NK-92 (cell line): ENCODE measurements around the gene MAML2.

Experiments
- DNase-seq: peaks from one replicate; lab custom pipeline; 2025; ENCODE audit not compliant: unreplicated experiment; lab: John Stamatoyannopoulos, UW

The MAML2 gene

DNA sequence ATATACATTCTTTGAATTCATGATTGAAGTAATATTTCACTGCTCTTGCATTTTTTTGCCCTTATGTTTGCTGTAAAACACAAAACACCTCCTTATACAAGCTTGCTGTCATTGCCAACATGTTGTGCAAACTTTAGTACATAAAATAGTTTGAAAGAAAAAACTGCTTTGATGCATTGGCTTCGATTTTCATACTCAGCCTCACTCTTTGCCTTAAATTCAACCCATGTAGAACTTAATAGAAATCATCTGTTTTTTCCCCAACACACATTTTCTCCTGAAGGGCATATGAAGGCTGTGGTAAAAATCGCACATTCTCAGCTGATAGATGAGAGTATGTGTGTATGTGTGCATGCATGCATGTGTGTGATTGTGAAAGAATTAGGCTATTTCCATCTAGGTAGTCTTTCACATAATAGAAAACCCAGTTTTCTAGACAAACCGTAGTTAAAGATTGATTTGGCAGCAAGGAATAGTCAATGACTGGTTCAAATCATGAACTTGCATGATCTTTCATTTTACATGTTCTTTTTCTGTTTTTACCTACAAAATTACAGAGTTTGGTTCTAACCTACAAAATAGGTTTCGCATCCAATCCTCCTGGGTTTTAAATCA is 346.3 kb downstream of the MAML2 start:
- DNase-seq, result no peak

DNA sequence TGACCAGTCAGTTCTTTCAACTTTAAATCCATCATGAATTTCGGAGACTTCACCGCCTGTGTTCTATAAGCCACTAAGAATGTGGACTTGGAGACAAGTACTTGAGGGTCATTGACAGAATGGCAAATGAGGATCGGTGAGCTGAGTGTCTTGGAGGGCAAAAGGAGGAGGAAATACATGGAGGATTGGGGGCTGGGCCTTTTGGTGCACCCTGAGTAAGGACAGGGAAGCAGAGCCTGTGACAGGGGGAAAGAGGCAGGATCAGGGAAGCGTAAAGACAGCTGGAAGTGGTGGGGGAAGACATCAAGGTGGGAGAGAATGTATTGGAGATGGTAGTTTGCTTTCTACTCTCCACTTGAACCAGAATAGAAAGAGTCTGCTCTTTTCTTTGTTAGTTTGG is 348.7 kb downstream of the MAML2 start:
- no peak for DNase-seq

- DNase-seq, result no peak
Observed at GRCh38 chr11:95993438-95994298, 349.3 kb downstream of the MAML2 start.

- no peak for DNase-seq
Observed at GRCh38 chr11:95991545-95991944, 351.4 kb downstream of the MAML2 start.

- DNase-seq, result no peak
Observed at GRCh38 chr11:95991101-95991500, 351.9 kb downstream of the MAML2 start.

DNA sequence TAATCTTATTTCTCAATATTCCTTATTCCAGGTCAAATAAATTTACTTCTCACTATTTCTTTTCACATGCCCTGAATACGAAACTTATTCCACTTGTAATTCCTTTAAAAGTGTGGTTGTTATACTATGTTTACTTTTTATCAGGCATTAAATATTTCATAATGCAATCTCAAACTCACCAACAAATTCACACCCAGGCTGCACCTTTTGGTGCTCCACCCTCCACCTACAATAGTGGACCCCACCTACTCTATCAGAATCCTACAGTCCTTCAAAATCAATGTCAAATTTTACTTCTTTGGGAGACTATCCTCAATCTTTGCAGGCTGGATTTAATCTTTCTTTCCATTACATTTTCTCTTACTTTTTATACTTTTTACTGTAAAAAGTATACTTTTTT is 353.2 kb downstream of the MAML2 start:
- DNase-seq, result no peak

DNA sequence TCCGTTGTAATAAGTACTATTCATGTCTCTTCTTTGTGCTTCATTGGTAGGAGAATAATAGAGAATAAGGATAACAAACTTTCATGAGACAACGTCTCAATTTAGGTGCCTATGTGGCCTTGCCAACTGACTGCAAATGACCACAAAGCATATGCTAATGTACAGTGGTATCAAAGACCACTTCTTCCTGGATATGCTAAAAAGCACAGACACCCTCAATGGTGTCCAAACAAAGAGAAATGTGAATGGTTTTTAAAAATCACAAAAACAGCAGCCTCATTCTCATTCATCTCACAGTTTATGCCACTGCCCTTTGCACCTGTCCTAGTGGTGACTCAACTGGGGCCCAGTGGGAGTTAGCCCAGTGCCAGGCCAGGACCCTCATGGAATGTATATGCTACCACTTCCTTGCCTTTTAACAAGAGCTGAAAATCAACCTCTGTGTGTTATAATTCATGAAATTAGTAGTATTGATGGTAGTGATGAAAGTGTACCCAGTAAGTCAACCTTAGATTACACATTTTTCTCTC is 353.9 kb downstream of the MAML2 start:
- no peak for DNase-seq

GRCh38 chr11:95985174-95985808 is 357.7 kb downstream of the MAML2 start:
- no peak for DNase-seq

DNA sequence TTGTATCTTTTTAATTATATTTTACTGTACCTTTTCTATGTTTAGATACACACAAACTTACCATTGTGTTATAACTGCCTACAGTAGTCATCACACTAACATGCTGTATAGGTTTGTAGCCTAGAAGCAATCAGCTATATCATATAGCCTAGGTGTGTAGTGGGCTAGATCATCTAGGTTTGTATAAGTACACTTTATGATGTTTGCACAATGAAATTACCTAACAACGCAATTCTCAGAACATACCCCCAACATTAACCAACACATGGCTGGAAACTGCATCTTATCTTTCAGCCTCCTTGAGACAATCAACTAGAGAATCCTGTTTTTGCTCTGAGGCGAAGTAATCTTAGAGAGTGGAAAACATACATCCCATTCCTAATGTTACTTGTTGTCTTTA is 358.9 kb downstream of the MAML2 start:
- DNase-seq, result no peak

- DNase-seq, result no peak
Observed at GRCh38 chr11:95977534-95978174, 365.3 kb downstream of the MAML2 start.

GRCh38 chr11:95976550-95976949 is 366.4 kb downstream of the MAML2 start:
- no peak for DNase-seq

GRCh38 chr11:95975343-95975742 is 367.7 kb downstream of the MAML2 start:
- DNase-seq, result no peak

DNA sequence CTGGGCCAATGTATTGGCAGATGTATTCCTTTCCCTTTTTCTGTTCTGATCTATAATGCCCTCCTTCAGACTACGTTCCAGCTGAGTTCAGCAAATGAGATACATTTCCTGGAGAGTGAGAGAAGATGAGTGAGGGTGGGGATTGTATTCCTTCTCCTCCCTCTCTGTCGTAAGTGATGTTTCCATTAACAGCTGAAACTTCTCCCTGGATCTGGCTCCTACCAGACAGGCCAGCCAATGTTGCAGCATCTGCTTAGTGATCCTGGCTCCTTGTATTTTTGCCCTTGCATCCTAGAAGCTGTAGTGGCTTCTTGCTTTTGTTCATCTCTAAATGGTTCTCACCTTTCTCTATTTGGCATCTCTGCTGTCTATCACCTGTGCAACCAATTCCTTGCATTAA is 370.9 kb downstream of the MAML2 start:
- DNase-seq, result no peak

DNA sequence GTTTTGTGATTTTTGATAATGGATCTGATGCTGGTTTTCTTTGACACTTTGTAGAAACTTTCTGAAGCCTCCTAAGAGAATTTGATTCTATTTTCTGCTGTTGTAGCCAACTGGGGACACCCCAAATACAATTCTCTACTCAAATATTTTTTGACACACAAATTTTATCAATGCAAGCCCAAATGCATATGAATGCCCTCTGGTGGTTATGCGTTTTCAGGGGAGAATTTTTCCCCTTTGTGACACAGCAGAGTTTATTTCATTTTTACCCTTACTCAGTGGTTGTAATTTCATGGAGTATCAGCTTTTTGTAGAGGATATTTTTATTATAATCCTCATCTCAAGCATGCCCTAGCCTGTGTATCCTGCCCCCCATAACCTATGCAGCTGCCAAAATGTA is 374.4 kb downstream of the MAML2 start:
- DNase-seq, result no peak

GRCh38 chr11:95964281-95964680 is 378.7 kb downstream of the MAML2 start:
- DNase-seq, result no peak

GRCh38 chr11:95961758-95962157 is 381.2 kb downstream of the MAML2 start:
- DNase-seq, result no peak

GRCh38 chr11:95950905-95951304 is 392.1 kb downstream of the MAML2 start:
- DNase-seq, result no peak

DNA sequence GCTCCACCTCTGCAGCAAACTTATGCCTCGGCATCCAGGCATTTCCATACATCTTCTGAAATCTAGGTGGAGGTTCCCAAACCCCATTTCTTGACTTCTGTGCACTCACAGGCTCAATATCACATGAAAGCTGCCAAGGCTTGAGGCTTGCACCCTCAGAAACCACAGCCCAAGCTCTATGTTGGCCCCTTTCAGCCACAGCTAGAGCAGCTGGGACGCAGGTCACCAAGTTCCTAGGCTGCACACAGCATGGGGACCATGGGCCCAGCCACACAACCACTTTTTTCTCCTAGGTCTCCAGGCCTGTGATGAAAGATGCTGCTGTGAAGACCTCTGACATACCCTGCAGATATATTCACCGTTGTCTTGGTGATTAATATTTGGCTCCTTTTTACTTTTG is 394.4 kb downstream of the MAML2 start:
- DNase-seq, result no peak

GRCh38 chr11:95944623-95945022 is 398.4 kb downstream of the MAML2 start:
- no peak for DNase-seq

- no peak for DNase-seq
Observed at GRCh38 chr11:95943546-95943945, 399.4 kb downstream of the MAML2 start.

GRCh38 chr11:95939091-95939490 is 403.9 kb downstream of the MAML2 start:
- DNase-seq, result no peak
